Measurements from ENCODE around the gene PRPSAP1.
"Not testable (repeated sequence)": the region's sequence is repeated elsewhere in the genome, so short reads cannot be mapped to it uniquely, and the experiment has no call there.

The PRPSAP1 gene

DNA sequence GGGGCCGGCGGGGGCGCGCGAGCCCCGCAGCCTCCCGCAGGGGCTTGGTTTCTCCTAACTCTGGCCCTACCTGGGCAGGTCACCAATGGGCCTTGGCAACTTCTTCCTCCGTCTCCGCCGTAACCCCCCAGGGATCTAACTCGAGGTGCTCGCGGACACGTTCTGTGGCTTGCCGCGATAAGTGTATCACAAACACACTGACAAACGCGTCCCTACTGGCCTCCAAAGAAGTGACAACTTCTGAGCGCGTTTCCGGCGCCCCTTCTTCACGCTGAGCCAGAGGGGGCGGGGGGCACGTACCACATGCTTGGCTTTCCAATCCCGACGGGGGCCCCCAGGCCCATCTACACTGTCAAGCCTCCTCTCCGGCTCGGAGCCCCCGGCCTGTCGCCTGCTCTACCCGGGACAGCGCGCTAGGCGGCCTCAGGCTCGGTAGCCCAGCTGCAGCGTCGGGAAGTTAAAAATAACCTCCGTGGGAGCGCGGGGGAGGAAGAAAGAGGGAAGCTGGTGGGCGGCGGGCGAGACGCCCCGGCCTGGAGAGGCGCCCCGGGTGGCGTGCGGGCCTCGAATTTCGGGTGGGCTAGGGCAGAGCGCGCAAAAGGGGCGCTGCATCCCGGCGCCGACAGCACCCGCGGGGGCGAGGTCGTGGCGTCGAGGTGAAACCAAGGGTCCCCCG is 30.0 kb upstream of the PRPSAP1 start:
- DNase-seq: no peak

DNA sequence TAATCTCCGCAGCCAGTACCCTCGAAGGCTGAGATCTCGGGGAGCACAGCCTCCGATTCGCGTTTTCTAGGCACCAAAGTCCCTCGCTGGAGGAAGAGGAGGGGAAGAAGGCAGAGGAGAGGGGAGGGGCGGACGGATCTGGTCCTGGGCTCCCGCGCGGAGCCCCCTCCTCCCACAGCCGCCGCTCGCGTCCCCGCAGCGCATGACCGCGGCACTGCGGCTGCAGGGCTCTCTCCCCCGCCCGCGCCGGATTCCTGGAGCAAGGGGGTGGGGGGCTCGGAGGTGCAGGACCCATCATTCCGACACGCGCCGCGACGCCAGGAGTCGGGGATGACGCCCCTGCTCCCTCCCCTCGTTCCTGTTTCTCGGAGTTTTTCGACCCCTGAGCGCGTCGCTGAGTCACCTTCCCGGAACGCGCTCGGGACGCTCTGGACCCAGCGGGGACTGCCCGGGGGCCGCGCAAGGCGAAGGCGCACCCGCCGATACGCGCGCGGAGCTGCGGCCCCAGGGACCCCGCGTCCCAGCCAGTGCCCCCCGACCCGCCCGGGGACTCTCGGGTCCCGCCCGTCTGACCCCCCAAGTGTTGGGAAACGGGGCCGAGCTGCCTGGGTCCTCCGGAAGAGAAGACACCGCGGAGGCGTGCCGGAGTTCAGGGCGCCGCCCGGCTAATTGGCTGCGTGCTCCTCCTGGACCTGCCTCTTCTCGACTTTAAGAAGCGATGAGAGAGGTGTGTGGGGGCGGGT is 29.3 kb upstream of the PRPSAP1 start:
- no peak for DNase-seq

DNA sequence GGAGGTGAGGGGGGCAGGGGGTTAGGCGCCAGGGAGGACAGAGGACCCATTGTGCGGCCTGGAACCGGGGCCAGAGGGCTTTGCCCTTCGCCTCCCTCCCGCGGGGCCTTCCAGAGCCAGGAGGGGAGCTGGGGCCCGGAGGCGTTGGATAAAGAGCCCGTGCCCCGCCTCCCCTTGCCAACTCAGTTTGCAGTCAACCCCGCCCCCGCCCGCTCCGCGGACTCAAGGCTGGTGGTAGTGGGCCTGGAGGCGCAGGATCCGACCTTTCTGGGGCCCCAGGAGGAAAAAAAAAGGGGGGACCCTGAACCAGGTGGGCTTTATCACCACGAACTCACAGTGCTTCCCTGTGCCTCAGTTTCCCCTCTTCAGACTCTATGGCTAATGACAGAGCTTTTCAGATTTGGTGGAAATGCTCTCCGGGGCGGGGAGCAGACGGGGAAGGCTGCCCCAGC is 28.7 kb upstream of the PRPSAP1 start:
- DNase-seq: no peak

DNA sequence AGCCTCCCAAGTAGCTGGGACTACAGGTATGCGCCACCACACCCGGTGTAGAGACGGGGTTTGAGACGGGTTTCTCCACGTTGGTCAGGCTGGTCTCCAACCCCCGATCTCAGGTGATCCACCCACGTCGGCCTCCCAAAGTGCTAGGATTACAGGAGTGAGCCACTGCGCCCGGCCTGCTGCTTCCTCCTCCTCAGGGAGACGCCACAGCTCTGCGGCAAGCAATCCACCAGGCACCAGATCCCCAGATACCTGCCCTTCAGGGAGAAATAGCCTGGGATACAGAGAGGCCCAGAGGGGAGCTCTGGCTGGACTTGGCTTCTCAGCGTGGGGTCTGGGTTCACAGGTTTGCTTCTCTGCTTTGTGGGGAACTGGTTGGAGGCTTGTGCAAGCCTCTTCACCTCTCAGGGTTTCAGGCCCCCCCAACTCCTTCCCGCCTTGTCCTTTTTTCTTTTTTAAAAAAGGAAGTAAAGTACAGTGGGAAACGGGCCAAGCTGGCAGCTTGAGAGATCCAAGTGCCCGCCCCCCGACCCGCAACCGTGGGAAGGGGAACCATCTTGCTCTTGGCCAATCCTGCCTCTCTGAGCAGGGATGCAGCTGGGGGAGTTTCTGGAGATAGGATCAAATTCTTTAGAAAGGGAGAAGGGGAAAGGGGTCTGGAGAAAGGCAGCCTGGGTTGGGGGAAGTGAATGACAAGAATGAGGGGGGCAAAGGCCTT is 28.1 kb upstream of the PRPSAP1 start:
- DNase-seq: no peak

DNA sequence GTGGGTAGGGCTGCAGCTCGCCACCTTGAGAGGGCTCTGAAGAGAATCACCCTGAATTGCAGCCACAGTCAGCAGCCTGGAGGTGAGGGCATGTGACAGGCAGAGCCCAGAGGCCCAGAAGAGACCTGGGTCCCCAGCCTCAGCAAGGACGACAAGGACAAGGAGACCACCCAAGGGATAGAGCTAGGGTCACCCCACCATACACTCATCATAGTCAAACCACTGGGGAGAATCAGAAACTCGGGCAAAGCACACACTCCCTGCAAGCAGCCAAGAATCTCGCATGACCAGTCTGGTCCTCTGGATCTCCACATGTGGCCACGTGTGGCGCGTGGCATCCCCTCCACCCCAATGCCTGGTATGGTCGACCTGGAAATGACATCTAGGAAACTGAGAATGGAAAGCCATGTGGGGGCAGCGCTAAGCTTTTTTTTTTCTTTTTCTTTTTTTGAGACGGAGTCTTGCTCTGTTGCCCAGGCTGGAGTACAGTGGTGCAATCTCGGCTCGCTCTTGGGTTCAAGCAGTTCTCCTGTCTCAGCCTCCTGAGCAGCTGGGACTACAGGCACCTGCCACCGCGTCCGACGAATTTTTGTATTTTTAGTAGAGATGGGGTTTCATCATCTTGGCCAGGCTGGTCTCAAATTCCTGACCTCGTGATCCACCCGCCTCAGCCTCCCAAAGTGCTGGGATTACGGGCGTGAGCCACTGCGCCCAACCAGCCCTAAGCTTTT is 26.1 kb upstream of the PRPSAP1 start:
- DNase-seq: no peak

DNA sequence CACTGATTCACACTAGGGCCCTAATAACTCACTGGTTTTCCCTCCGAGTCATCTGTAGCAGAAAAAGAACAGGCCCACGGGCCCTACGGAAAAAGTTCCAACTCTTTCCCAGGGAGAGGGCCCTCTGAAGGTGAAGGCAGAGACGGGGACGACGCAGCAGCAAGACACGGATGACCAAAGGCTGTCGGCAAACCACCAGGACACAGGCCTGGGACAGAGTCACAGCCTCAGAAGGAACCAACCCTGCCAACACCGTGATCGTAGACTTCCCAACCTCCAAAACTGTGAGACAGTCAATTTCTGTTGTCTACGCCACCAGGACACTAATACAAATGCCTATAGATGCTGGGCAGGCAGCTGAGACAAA is 25.5 kb upstream of the PRPSAP1 start:
- DNase-seq: no peak

DNA sequence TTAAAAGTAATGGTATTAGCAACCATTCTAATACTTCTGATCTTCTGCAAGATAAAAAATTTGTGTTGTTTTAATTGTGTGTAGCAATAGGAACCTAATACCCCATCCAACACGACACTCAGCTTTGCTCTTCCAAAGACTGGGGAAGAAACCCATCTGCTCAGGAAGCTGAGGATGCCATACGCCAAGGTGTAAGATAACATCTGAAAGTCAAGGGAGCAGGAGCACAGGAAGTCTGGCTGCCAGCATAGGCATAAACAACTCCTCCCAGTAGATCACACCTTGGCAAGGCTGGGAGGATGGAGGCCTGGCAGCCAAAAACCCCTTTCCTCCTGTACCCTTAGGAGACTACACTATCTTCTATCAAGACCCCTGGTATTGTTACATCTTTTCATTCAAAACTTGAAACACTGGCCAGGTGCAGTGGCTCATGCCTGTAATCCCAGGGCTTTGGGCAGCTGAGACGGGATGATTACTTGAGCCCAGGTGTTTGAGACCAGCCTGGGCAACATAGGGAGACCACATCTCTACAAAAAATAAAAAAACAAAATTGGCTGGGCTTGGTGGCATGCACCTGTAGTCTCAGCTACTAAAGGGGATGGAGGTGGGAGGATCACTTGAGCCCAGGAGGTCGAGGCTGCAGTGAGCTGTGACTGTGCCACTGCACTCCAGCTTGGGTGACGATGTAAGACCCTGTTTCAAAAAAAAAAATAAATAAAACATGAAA is 25.0 kb upstream of the PRPSAP1 start:
- DNase-seq: no peak

DNA sequence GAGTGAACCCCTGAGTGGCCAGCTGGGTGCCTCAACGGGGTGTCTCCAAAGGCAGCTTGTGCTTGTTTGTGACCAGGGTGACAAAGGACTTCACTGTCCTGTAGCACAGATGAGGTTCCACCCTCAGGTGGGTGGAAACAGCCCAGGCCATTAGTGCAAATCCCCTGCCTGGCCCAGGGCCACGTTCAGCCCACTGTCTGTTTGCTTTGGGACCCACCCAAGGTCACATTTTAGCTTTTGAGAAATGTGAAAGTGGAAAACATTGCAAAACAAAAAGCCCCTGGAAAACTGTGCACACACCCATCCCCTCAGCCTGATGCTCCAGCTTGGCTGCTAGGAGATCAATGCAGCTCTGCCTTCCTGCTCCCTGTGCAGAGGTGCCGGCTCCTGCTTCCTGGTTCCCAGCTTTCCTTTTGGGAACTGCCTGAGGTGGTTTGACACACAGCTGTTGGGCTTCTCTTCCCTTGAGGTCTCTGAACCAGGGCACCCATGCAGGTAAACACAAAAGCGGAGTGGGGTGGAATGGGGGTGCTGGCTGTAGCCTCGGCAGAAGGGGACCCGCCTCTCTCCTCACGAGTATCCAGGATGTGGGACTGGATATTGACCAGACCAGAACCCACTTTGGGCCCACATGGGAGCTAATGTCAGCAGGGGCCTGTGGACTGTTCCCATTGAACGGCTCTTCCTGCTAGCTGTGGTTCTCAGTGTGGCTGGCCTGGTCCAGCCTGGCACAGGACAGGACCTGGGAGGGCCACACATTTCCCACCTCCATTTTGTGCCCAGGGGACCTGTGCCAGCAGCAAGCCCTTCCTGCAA is 22.8 kb upstream of the PRPSAP1 start:
- no peak for DNase-seq

DNA sequence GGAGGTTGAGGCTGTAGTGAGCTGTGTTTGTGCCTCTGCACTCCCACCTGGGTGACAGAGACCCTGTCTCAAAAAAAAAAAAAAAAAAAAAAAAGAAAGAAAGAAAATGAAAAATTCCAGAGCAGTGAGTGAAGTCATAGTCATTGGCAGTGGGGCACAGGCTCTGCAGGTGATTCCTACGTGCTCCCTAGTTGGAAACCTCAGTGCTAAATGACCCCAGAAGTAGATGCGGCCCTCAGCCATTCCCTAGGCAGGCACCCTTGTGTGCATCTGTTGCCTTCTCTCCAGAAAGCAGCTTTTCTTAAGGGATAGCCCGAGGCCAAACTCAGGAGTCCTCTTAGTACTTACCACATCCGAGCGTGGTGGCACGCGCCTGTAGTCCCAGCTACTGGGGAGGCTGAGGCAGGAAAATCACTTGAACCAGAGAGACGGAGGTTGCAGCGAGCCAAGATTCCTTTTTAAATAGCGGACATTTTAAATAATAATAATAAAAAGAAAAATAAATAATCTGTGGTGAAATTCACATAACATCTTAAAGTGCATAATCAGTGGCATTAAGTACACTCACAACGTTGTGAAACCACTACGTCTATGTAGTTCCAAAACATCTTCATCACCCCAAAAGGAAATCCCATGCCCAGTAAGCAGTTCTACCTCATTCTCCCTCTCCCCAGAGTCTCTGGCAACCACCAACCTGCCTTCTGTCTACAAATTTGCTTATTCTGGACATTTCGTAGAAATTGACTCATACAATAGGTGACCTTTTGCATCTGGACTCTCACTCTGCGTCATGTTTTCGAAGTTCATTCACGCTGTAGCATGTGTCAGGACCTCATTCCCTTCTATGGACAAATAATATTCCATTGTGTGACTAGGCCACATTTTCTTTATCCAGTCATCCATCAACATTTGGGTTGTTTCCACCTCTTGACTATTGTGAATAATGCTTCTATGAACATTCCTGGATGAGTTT is 18.2 kb upstream of the PRPSAP1 start:
- DNase-seq: no peak

DNA sequence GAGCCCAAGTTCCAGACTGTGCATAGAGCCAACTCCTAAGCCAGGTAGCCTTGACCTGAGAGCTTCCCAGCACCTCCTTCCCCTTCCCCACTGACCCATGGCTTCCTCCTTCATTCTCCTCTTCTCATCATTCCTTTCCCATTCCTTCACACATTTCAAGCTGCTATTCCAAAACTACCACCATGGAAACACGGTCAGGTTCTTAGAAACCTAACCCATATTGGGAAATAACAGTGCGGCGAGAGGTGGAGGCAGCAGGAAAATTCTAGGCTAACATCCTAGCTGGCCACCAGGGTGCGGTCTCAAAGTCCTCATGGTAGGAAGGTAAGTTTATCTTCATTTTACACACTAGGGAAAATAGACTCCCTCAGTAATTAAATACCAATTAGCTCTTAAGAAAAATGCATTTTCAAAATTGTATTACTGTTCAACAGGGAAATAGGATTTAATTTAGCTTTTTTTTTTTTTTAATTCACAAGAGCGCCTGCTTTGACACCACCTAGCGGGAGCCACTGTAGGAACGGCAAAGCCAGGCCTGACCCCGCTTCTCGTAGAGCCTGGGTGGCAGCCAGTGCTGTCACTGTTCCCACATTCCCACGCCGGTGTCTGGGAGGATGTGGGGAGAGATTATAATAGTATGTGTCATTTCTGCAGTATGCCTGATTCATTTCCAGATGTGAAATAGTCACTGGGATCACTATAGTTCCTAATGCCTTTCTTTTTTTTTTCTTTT is 16.7 kb upstream of the PRPSAP1 start:
- no peak for DNase-seq

DNA sequence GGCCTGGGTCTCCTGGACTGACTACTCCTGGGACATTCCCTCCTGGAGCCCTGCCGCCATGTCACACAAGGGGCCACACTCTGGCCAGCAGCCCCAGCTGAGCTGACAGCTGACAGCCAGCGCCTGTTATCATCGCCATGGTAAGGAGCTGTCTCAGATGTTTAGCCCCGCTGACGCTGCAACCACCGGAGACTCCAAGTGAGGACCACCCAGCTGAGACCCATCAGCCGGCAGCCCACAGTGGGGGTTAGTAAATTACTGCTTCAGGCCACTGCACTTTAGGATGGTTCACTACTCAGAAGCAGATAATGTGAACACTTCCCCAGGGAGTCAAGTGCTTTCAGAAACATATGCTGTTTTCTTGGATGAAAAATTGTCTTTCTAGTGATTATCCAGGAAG is 16.1 kb upstream of the PRPSAP1 start:
- DNase-seq: no peak

DNA sequence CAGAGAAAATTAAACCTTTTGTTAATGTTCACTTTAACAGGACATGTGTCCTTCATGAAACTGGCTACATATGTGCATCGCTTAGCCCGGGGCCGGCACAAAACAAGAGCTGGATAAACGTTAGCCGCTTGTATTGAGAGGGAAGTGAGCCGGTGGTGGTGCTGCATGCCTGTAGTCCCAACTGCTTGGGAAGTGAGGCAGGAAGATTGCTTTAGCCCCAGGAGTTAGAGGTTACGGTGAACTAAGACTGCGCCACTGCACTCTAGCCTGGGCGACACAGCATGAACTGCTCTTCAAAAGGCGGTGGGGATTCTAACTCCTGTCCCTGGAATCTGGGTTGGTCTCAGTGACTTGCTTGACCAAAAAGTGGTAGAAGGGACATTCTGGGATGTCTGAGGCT is 15.7 kb upstream of the PRPSAP1 start:
- no peak for DNase-seq

DNA sequence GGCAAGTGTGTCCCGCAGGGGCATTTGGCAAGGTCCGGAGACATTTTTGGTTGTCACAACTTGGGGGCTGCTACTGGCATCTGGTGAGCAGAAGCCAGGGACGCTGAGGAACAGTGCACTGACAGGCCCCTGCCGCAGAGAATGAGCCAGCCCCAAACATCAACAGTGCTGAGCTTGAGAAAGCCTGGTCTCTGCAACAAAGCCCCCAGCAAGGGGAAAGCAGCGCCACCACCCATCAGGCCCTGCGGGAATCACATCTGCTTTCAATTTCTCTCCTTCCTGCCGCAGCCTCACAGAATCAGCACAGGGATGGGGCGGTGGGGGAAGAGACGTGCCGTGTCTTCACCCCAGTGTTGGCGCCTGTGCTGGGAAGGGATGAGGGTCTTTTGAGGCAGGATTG is 14.8 kb upstream of the PRPSAP1 start:
- DNase-seq: no peak

DNA sequence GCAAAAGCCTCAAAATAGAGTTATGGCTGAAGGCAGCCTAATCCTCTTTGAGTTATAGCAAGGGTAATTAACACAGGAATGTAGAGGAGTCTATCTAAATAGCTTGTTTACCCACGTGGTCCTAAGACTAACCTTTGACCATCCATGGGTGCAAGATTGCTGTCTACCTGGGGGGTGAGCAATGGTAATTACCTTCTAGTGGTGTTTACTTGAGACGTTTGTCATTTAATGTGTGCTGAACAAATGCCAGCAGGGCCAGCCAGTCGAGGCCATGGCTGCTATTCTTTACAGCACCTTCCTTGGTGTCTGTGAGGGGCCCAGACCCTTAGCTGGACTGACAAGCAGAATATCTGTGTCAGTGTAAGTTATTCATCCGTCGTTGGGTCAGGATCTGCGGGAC is 13.9 kb upstream of the PRPSAP1 start:
- no peak for DNase-seq

DNA sequence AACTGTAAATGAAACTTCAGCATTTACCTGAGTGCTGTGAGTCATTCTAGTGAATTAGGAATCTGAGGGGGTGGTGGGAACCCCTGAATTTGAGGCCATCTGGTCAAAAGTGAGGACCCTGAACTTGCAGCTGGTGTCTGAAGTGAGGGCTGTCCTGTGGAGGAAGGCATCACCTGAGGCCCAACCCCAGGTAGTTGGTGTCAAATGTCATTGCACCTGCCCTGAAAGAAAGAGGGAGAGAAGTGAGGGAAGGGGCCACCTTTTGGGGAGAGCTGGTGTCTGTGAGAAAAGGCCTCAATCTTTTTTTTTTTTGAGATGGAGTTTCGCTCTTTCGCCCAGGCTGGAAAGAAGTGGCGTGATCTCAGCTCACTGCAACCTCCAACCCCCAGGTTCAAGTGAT is 12.5 kb upstream of the PRPSAP1 start:
- no peak for DNase-seq

DNA sequence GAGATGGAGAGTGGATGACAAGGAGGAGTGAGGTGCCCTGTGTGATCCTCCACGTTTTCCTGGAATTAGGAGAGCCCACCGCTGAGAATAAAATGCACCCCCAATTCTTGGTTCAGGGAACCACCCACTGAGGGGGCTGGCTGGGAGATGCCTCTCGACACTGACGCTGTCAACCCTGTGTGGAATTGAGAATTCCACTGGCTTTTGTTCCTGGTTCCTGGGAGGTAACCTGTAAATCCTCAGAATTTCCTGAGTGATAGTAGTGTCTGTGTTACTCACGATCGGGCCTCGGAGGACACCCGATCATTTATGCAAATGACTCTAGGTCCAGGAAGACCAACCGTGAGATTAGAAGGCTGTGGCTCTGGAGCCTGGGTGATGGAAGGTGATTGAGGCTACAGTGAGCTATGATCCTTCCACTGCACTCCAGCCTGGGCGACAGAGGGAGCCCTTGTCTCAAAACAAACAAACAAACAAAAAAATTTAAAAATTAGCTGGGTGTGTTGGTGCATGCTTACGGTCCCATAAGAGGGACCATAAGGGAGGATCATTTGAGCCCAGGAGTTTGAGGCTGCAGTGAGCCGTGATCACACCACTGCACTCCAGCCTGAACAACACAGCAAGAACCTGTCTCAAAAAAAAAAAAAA is 11.7 kb upstream of the PRPSAP1 start:
- no peak for DNase-seq

DNA sequence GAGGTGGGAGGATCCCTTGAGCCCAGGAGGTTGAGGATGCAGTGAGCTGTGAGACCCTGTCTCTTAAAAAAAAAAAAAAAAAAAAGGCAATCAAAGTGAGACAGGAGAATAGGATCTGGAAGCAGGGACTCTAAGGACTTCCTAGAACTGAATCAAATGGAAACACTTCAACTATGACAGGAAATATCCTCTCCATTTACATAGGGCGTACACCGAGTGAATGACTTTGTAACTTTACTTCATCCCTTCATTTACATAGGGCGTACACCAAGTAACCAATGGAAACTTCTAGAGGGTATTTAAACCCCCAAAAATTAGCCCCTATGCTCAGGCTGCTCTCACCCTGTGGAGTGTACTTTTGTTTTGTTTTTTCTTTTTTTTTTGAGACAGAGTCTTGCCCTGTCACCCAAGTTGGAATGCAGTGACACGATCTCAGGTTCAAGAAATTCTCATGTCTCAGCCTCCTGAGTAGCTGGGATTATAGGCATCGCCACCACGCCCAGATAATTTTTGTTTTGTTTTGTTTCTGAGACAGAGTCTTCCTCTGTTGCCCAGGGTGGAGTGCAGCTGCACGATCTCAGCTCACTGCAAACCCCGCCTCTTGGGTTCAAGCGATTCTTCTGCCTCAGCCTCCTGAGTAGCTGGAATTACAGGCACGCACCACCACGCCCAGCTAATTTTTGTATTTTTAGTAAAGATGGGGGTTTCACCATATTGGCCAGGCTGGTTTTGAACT is 9.6 kb upstream of the PRPSAP1 start:
- no peak for DNase-seq

DNA sequence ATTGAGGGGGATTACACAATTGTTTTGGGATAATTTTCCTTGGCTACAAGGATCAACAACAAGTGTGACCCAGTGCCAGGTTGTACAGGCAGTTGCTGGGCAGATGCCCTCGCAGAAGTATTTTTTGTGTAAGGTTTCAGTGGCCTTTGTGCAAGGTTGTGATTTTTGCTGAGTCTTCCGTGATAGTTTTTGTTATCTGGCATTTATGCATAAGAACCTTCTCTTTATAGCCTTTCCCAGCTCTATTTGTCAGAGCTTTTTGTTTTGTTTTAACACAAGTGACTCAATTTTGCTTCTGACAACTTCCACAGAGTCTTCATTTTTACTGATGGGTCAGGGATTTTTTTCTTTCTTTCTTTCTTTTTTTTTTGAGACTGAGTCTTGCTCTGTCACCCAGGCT is 6.7 kb upstream of the PRPSAP1 start:
- no peak for DNase-seq

DNA sequence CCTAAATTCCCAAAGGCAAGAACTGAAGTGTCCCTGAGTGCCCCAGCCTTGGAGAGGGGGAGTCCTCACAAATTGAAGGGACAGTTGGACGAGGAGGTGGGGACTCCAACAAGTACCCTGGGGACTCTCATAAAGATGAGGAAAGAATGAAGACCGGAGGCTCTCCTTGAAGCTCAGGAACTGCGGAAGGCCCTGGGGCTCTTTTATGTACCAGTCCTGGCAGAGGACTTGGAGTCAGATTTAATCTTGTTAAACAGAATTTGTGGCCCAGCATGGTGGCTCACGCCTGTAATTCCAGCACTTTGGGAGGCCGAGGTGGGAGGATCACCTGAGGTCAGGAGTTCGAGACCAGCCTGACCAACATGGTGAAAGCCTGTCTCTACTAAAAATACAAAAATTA is 6.1 kb upstream of the PRPSAP1 start:
- not testable (repeated sequence) for DNase-seq
